HepG2 (cell line): Measurements from ENCODE around the gene RTP2. TPM values are rescaled to one million over a fixed set of nuclear protein-coding genes. Genes with fewer than 3 reads are reported as not detected.

ENCODE experiments used
- ATAC-seq: fragments of 200-7000 bp; cut with Tn5 transposase; 3 replicates; pipeline ENCODE4 v1.9.1; 2020; ENCODE audit warnings: mild to moderate bottlenecking, moderate library complexity
- BruUV-seq: library from RNA; stranded (reverse); fragments of 400-500 nt; replicated peaks from 2 replicates; lab custom pipeline; 2021; lab: Mats Ljungman, UMichigan
- CTCF ChIA-PET: fragments of 300-600 bp; formaldehyde crosslinking; extraction: SDS; loops from one replicate; lab custom pipeline; 2021; ENCODE audit warnings: low total read pairs, inconsistent platforms, low intra/inter-chr PET ratio; lab: Yijun Ruan, JAX
- POLR2A ChIA-PET: fragments of 350-600 bp; sonication (Branson Sonifier 250); formaldehyde crosslinking; loops from one replicate; lab custom pipeline; 2020; ENCODE audit warnings: antibody characterized with exemption, inconsistent platforms; lab: Yijun Ruan, JAX
- DNase-seq: peaks from one replicate; pipeline ENCODE4 v3.0.0-alpha.2; 2015; ENCODE audit warnings: low spot score
- FAIRE-seq: peaks from 3 replicates; lab custom pipeline; 2011; peaks lifted over from hg19 to GRCh38; lab: Jason Lieb, UNC
- H2AFZ ChIP-seq: one replicate; pipeline ENCODE4 v1.6.1; 2011; ENCODE audit warnings: low read length, inconsistent platforms
- H3K27ac ChIP-seq: fragments of 300-600 bp; 3 replicates; pipeline ENCODE4 v1.8.0; 2011; ENCODE audit warnings: mixed run types, mild to moderate bottlenecking, mixed read lengths, low read length, inconsistent platforms; ENCODE audit not compliant: insufficient read depth; ENCODE audit errors: extremely low read length
- H3K27me3 ChIP-seq, 2 experiments: fragments of 200-600 bp in 1 of 2; 2 replicates in 1 of 2; 3 replicates in 1 of 2; pipeline versions ENCODE4 v1.6.0 to v1.8.0; 2011; ENCODE audit warnings: low read length in 2 of 2, mild to moderate bottlenecking in 2 of 2, moderate library complexity in 2 of 2, inconsistent platforms in 1 of 2; ENCODE audit not compliant: insufficient read depth in 2 of 2, control insufficient read depth in 1 of 2
- H3K36me3 ChIP-seq, 2 experiments: fragments of 200-600 bp in 1 of 2; replicated peaks in 1 of 2; 2 replicates in 1 of 2; 3 replicates in 1 of 2; pipeline versions ENCODE4 v1.5.1 to v1.8.0; 2011; ENCODE audit warnings: low read length in 2 of 2, inconsistent platforms in 1 of 2; ENCODE audit not compliant: insufficient read depth in 2 of 2, control insufficient read depth in 1 of 2
- H3K4me1 ChIP-seq: 2 replicates; pipeline ENCODE4 v1.5.1; 2012; ENCODE audit warnings: low read length, inconsistent platforms; ENCODE audit not compliant: insufficient read depth
- H3K4me2 ChIP-seq: 2 replicates; pipeline ENCODE4 v1.6.0; 2011; ENCODE audit warnings: low read depth, low read length, inconsistent platforms
- H3K4me3 ChIP-seq, 3 experiments: fragments of 200-600 bp in 1 of 3; sonication (generic), shearing (Covaris generic) in 1 of 3; replicated peaks in 1 of 3; 2 replicates each; pipeline ENCODE4 v1.5.1; 2011 to 2016; ENCODE audit warnings: low read length in 3 of 3, inconsistent platforms in 2 of 3, low read depth in 2 of 3, mild to moderate bottlenecking in 2 of 3, control low read depth in 1 of 3, mixed read lengths in 1 of 3; ENCODE audit not compliant: insufficient read depth in 1 of 3
- H3K79me2 ChIP-seq: one replicate; pipeline ENCODE4 v1.6.1; 2011; ENCODE audit warnings: low read length, inconsistent platforms; ENCODE audit not compliant: insufficient read depth
- H3K9ac ChIP-seq: 2 replicates; pipeline ENCODE4 v1.6.0; 2011; ENCODE audit warnings: mild to moderate bottlenecking, low read depth, low read length, inconsistent platforms; ENCODE audit not compliant: insufficient read depth
- H3K9me3 ChIP-seq: 2 replicates; pipeline ENCODE4 v1.5.1; 2012; ENCODE audit warnings: mild to moderate bottlenecking, low read length
- H4K20me1 ChIP-seq: 2 replicates; pipeline ENCODE4 v1.6.0; 2011; ENCODE audit warnings: inconsistent platforms, mild to moderate bottlenecking, low read length, moderate library complexity; ENCODE audit not compliant: insufficient read depth
- ARNTL ChIP-seq: sonication (generic); formaldehyde crosslinking; IDR thresholded peaks from 2 replicates; pipeline ENCODE4 v1.4.0; 2020; ENCODE audit warnings: mild to moderate bottlenecking, missing genetic modification reagents
- CCDC6 ChIP-seq: sonication (generic); formaldehyde crosslinking; IDR thresholded peaks from 2 replicates; pipeline ENCODE4 v1.8.1; 2022; ENCODE audit warnings: mild to moderate bottlenecking, missing genetic modification reagents, moderate library complexity
- CREM ChIP-seq, 2 experiments: sonication (generic) in 1 of 2; formaldehyde crosslinking in 1 of 2; IDR thresholded peaks; 2 replicates each; pipeline versions ENCODE4 v1.4.0 to v1.6.1; 2016 to 2020; ENCODE audit warnings: antibody characterized with exemption in 1 of 2, mild to moderate bottlenecking in 1 of 2, missing genetic modification reagents in 1 of 2
- EHMT2 ChIP-seq: fragments of 200-600 bp; sonication (generic); IDR thresholded peaks from 2 replicates; pipeline ENCODE4 v1.7.0; 2017; ENCODE audit warnings: antibody characterized with exemption, low read depth, low read length, borderline replicate concordance
- ELF4 ChIP-seq: sonication (generic); formaldehyde crosslinking; IDR thresholded peaks from 2 replicates; pipeline ENCODE4 v1.5.0; 2020; ENCODE audit warnings: missing genetic modification reagents, mild to moderate bottlenecking, moderate library complexity, borderline replicate concordance
- ETV5 ChIP-seq: IDR thresholded peaks from 2 replicates; pipeline ENCODE4 v1.6.1; 2018; ENCODE audit warnings: missing biosample characterization, missing genetic modification reagents, inconsistent platforms, borderline replicate concordance
- FOXA3 ChIP-seq: IDR thresholded peaks from 2 replicates; pipeline ENCODE4 v1.6.1; 2016; ENCODE audit warnings: missing genetic modification reagents, missing compliant biosample characterization
- HMG20B ChIP-seq: conservative IDR thresholded peaks from 2 replicates; pipeline ENCODE4 v1.6.1; 2016; ENCODE audit warnings: missing genetic modification reagents, missing compliant biosample characterization
- IRF9 ChIP-seq: sonication (generic); formaldehyde crosslinking; IDR thresholded peaks from 2 replicates; pipeline ENCODE4 v1.8.0; 2022; ENCODE audit warnings: missing genetic modification reagents, mild to moderate bottlenecking, borderline replicate concordance
- KMT2A ChIP-seq: sonication (generic); formaldehyde crosslinking; IDR thresholded peaks from 2 replicates; pipeline ENCODE4 v1.4.0; 2020; ENCODE audit warnings: missing genetic modification reagents
- PITX1 ChIP-seq: sonication (generic); formaldehyde crosslinking; IDR thresholded peaks from 2 replicates; pipeline ENCODE4 v1.5.1; 2020; ENCODE audit warnings: mild to moderate bottlenecking, missing genetic modification reagents
- RFX1 ChIP-seq: fragments of 450-650 bp; IDR thresholded peaks from 2 replicates; pipeline ENCODE4 v1.6.1; 2017
- SKI ChIP-seq: fragments of 450-650 bp; IDR thresholded peaks from one replicate; pipeline ENCODE4 v1.6.1; 2018; ENCODE audit warnings: mild to moderate bottlenecking; ENCODE audit not compliant: partially characterized antibody
- THYN1 ChIP-seq: sonication (generic); formaldehyde crosslinking; IDR thresholded peaks from 2 replicates; pipeline ENCODE4 v1.8.1; 2023; ENCODE audit warnings: low read depth, mild to moderate bottlenecking, moderate library complexity, missing genetic modification reagents, borderline replicate concordance
- ZNF17 ChIP-seq: sonication (generic); formaldehyde crosslinking; IDR thresholded peaks from 2 replicates; pipeline ENCODE4 v1.5.0; 2020; ENCODE audit warnings: mild to moderate bottlenecking, missing genetic modification reagents
- ZNF598 ChIP-seq: sonication (generic); formaldehyde crosslinking; IDR thresholded peaks from 2 replicates; pipeline ENCODE4 v1.5.1; 2020; ENCODE audit warnings: mild to moderate bottlenecking, missing genetic modification reagents, borderline replicate concordance
- ZNF770 ChIP-seq: sonication (generic); formaldehyde crosslinking; IDR thresholded peaks from 2 replicates; pipeline ENCODE4 v1.5.0; 2020; ENCODE audit warnings: mild to moderate bottlenecking, missing genetic modification reagents
- WGBS: methylation state at CpG from one replicate; pipeline ENCODE4 v1.1.6; 2017; ENCODE audit warnings: low lambda C conversion rate; 5-methylcytosine and 5-hydroxymethylcytosine counted together
- in situ Hi-C: cut with HindIII; loops from 2 replicates; pipeline ENCODE4 v1.10.0; 2017; ENCODE audit warnings: low pct_unique_long_range_greater_than_20kb; ENCODE audit not compliant: extremely low pct_ligation_motif_present
- intact Hi-C: fragments of 100-400 bp; cut with micrococcal nuclease; formaldehyde crosslinking; loops from one replicate; pipeline ENCODE4 v1.10.0; 2022; ENCODE audit not compliant: unreplicated experiment
- polyA plus RNA-seq, 8 experiments: library from polyadenylated mRNA; depleted of rRNA in 3 of 8; stranded (reverse) in 7 of 8; unstranded in 1 of 8; fragments of >200 nt; fragmentation: Illumina TruSeq in 4 of 8; extraction: Trizol in 4 of 8; gene quantifications; 2 replicates each; pipeline versions ENCODE4 v1.2.1 to v1.2.3, GENCODE V29; 2011 to 2016; ENCODE audit warnings: low read depth in 4 of 8, missing spikeins in 1 of 8, mixed read lengths in 1 of 8; ENCODE audit not compliant: insufficient read depth in 1 of 8
- total RNA-seq, 5 experiments: library from RNA; depleted of rRNA; stranded (reverse); fragments of >200 nt; fragmentation: Illumina TruSeq; extraction: Trizol; gene quantifications; 2 replicates each; pipeline ENCODE4 v1.2.3, GENCODE V29; 2016; ENCODE audit warnings: low read depth in 1 of 5
- TF ChIP-seq, protein P1 (sequence below): sonication (generic); formaldehyde crosslinking; IDR thresholded peaks from 2 replicates; pipeline ENCODE4 v1.4.0; 2020; ENCODE audit warnings: missing genetic modification reagents
- TF ChIP-seq, protein P2 (sequence below): sonication (generic); formaldehyde crosslinking; IDR thresholded peaks from 2 replicates; pipeline ENCODE4 v1.4.0; 2020; ENCODE audit warnings: missing genetic modification reagents, low read depth, mild to moderate bottlenecking, borderline replicate concordance

The RTP2 gene
- total and polyA plus RNA-seq, 2 of the 13 experiments (the other 11 are each of a cell fraction or from before 2014, with no cell fraction given): not detected

DNA sequence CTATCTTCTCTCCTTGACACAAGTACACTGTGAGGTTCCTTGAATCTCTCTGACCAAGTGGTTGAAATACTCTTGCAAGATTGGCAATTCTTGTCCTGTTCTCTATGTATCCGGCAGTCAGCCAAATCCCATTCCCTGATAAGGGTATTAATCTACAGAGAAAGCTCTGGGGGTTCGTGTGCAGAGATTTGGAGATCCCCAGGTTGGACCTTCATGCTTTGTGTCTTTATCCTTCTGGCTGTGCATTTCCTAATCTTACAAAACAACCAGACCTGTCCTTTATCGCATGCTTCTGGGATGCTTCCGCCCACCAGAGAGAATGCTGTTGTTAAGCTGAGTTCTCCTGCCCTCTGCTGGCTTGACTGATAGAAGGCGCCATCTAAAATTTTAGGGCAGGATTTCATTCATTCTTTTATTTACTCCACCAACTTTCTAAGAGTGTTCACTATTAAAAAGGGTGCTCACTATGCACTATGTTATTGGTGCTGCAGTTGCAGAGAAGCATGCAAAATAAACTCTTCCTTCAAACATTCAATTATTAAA lies 23.6 kb downstream of the RTP2 start (continued):
- TF ChIP-seq ZNF770 (CRISPR knock-in tag): no peak
- TF ChIP-seq, protein P1, sequence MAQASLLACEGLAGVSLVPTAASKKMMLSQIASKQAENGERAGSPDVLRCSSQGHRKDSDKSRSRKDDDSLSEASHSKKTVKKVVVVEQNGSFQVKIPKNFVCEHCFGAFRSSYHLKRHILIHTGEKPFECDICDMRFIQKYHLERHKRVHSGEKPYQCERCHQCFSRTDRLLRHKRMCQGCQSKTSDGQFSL (CRISPR knock-in tag): no peak
- no peak for TF ChIP-seq ZNF598 (CRISPR knock-in tag)
- TF ChIP-seq, protein P2, sequence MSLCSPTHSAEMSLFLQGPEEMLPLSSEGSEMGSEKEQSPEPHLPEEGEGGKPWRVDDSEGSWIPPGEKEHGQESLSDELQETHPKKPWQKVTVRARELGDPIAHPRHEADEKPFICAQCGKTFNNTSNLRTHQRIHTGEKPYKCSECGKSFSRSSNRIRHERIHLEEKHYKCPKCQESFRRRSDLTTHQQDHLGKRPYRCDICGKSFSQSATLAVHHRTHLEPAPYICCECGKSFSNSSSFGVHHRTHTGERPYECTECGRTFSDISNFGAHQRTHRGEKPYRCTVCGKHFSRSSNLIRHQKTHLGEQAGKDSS (CRISPR knock-in tag): no peak

DNA sequence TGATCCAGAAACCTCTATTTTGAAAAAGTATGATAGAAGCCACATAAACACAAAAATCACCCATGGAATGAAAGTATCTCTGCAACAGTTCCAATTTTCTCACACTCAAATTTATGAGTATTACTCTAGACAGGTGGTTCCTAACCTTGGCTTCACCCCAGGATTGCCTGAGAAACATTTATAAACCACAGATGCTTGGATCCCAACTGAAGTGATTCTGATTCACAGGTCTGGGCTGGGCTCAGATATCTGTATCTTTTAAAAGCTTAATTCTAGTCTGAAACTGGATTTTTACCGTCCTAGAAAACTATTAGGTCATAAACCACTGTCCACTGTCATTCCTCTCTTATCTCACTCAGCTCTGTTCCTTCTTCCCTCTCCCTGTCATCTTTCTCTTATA lies 24.8 kb downstream of the RTP2 start:
- CTCF ChIA-PET: interaction anchor here (3.4 to 3.6 kb wide), 2 partner anchors 358 to 458 kb away, joined by 33 to 71 read pairs; no protein-coding TSS in a partner anchor
- BruUV-seq: no TSS peak
- Histone ChIP-seq H3K9ac (no peak overlapping the region), H3K36me3 (no peaks in the 10 kb centered on the region), H3K79me2 (no peaks in the 10 kb centered on the region), H3K4me2 (no peak overlapping the region), H3K4me1 (peaks cover 8% of the 10 kb centered on the region), H3K9me3 (no peaks in the 10 kb centered on the region), H3K4me3 (no peak overlapping the region), H4K20me1 (no peaks in the 10 kb centered on the region), H3K27ac (no peak overlapping the region), H2AFZ (no peak overlapping the region), H3K27me3 (no peaks in the 10 kb centered on the region)
- DNase-seq: no peak
- intact Hi-C loops: loop anchor here (2.0 kb wide), 1 partner anchor 171 kb away; no protein-coding TSS in a partner anchor
- 0% methylated on average over 1 of the region's 1 CpG for WGBS
- TF ChIP-seq ZNF17: no peak
- TF ChIP-seq THYN1 (CRISPR knock-in tag): no peak
- TF ChIP-seq CREM (IDR thresholded peaks at IDR 0.05): no peak
- TF ChIP-seq CREM (CRISPR knock-in tag; IDR thresholded peaks at IDR 0.05): no peak
- TF ChIP-seq SKI: no peak
- TF ChIP-seq ARNTL (CRISPR knock-in tag): no peak
- no peak for TF ChIP-seq PITX1 (CRISPR knock-in tag)
- TF ChIP-seq HMG20B: no peak
- TF ChIP-seq KMT2A: no peak
- TF ChIP-seq ELF4 (CRISPR knock-in tag): no peak
- no peak for TF ChIP-seq FOXA3 (CRISPR knock-in tag)
- TF ChIP-seq IRF9 (CRISPR knock-in tag): no peak
- TF ChIP-seq EHMT2: no peak
- TF ChIP-seq ETV5 (CRISPR knock-in tag): no peak
- no peak for TF ChIP-seq CCDC6 (CRISPR knock-in tag)
- TF ChIP-seq RFX1: no peak
- FAIRE-seq: no peak
- in situ Hi-C loops: loop anchor here (5.0 kb wide), 2 partner anchors 60 to 360 kb away; no protein-coding TSS in a partner anchor
- POLR2A ChIA-PET: no interaction called here
- no peak for ATAC-seq
